Measurements from ENCODE around the gene RAI14. TPM values are rescaled to one million over a fixed set of nuclear protein-coding genes. Genes with fewer than 3 reads are reported as not detected.
A peak's percentile ranks its signal among the peaks of the same experiment; 100 is the strongest.

Gene RAI14
- polyA plus RNA-seq, 4 donors: 4.2 to 16.8 (median 7.6) TPM

- H3K27me3 ChIP-seq (ENCODE audit: control insufficient read depth in 3 of 3, insufficient read depth in 3 of 3, low read length in 3 of 3): no peaks in the 10 kb centered on the region
- no peak for DNase-seq
- no peaks in the 10 kb centered on the region for H3K36me3 ChIP-seq (ENCODE audit: control insufficient read depth in 3 of 3, insufficient read depth in 2 of 3, low read depth in 1 of 3, low read length in 3 of 3)
- H3K4me1 ChIP-seq (ENCODE audit: control insufficient read depth in 3 of 3, insufficient read depth in 2 of 3, low read depth in 1 of 3, low read length in 2 of 3): no peaks in the 10 kb centered on the region
- peaks cover 0 to 2% of the 10 kb centered on the region in 2 donors for H3K9me3 ChIP-seq (ENCODE audit: control insufficient read depth in 2 of 2, insufficient read depth in 1 of 2, low read depth in 1 of 2, low read length in 1 of 2)
- no peak for FAIRE-seq
- no peak overlapping the region for H3K4me3 ChIP-seq (ENCODE audit: low read depth in 1 of 3, low read length in 3 of 3)
- no peak overlapping the region for H3K27ac ChIP-seq (ENCODE audit: low read depth in 1 of 3, low read length in 2 of 3)
- WGBS, 3 donors: 42 to 76% (median 65%) methylated on average over 3 of the region's 3 CpGs
These were observed 188.0 kb downstream of the RAI14 start for GRCh38 chr5:34844106-34844505.

GRCh38 chr5:34844999-34845398, 188.9 kb downstream of the RAI14 start:
- no peak overlapping the region for H3K27ac ChIP-seq (ENCODE audit: low read depth in 1 of 3, low read length in 2 of 3)
- H3K4me1 ChIP-seq (ENCODE audit: control insufficient read depth in 3 of 3, insufficient read depth in 2 of 3, low read depth in 1 of 3, low read length in 2 of 3): no peaks in the 10 kb centered on the region
- no peak for FAIRE-seq
- no peak for DNase-seq
- H3K36me3 ChIP-seq (ENCODE audit: control insufficient read depth in 3 of 3, insufficient read depth in 2 of 3, low read depth in 1 of 3, low read length in 3 of 3): no peaks in the 10 kb centered on the region
- 62 to 66% (median 65%) methylated on average over 4 of the region's 4 CpGs for WGBS, 3 donors
- no peak overlapping the region for H3K4me3 ChIP-seq (ENCODE audit: low read depth in 1 of 3, low read length in 3 of 3)
- peaks cover 0 to 2% of the 10 kb centered on the region in 2 donors for H3K9me3 ChIP-seq (ENCODE audit: control insufficient read depth in 2 of 2, insufficient read depth in 1 of 2, low read depth in 1 of 2, low read length in 1 of 2)
- no peaks in the 10 kb centered on the region for H3K27me3 ChIP-seq (ENCODE audit: control insufficient read depth in 3 of 3, insufficient read depth in 3 of 3, low read length in 3 of 3)

- peaks cover 0 to 2% of the 10 kb centered on the region in 2 donors for H3K9me3 ChIP-seq (ENCODE audit: control insufficient read depth in 2 of 2, insufficient read depth in 1 of 2, low read depth in 1 of 2, low read length in 1 of 2)
- no peaks in the 10 kb centered on the region for H3K27me3 ChIP-seq (ENCODE audit: control insufficient read depth in 3 of 3, insufficient read depth in 3 of 3, low read length in 3 of 3)
- DNase-seq (no peak), FAIRE-seq (no peak)
- no peak overlapping the region for H3K4me3 ChIP-seq (ENCODE audit: low read depth in 1 of 3, low read length in 3 of 3)
- no peak overlapping the region for H3K27ac ChIP-seq (ENCODE audit: low read depth in 1 of 3, low read length in 2 of 3)
- H3K36me3 ChIP-seq (ENCODE audit: control insufficient read depth in 3 of 3, insufficient read depth in 2 of 3, low read depth in 1 of 3, low read length in 3 of 3): no peaks in the 10 kb centered on the region
- H3K4me1 ChIP-seq (ENCODE audit: control insufficient read depth in 3 of 3, insufficient read depth in 2 of 3, low read depth in 1 of 3, low read length in 2 of 3): no peaks in the 10 kb centered on the region
These were observed 190.9 kb downstream of the RAI14 start for GRCh38 chr5:34847056-34847455.

- FAIRE-seq (no peak), DNase-seq (no peak)
- 84 to 92% (median 91%) methylated on average over 4 of the region's 4 CpGs for WGBS, 3 donors
- Histone ChIP-seq H3K27ac (ENCODE audit: low read depth in 1 of 3, low read length in 2 of 3) (no peak overlapping the region), H3K9me3 (ENCODE audit: control insufficient read depth in 2 of 2, insufficient read depth in 1 of 2, low read depth in 1 of 2, low read length in 1 of 2) (peaks cover 0 to 2% of the 10 kb centered on the region in 2 donors), H3K4me1 (ENCODE audit: control insufficient read depth in 3 of 3, insufficient read depth in 2 of 3, low read depth in 1 of 3, low read length in 2 of 3) (no peaks in the 10 kb centered on the region), H3K36me3 (ENCODE audit: control insufficient read depth in 3 of 3, insufficient read depth in 2 of 3, low read depth in 1 of 3, low read length in 3 of 3) (no peaks in the 10 kb centered on the region), H3K4me3 (ENCODE audit: low read depth in 1 of 3, low read length in 3 of 3) (no peak overlapping the region), H3K27me3 (ENCODE audit: control insufficient read depth in 3 of 3, insufficient read depth in 3 of 3, low read length in 3 of 3) (no peaks in the 10 kb centered on the region)
These were observed 191.4 kb downstream of the RAI14 start for GRCh38 chr5:34847552-34847951.

GRCh38 chr5:34848230-34848629, 192.1 kb downstream of the RAI14 start:
- 50 to 73% (median 57%) methylated on average over 2 of the region's 2 CpGs for WGBS, 3 donors
- no peaks in the 10 kb centered on the region for H3K4me1 ChIP-seq (ENCODE audit: control insufficient read depth in 3 of 3, insufficient read depth in 2 of 3, low read depth in 1 of 3, low read length in 2 of 3)
- no peak overlapping the region for H3K27ac ChIP-seq (ENCODE audit: low read depth in 1 of 3, low read length in 2 of 3)
- no peaks in the 10 kb centered on the region for H3K27me3 ChIP-seq (ENCODE audit: control insufficient read depth in 3 of 3, insufficient read depth in 3 of 3, low read length in 3 of 3)
- DNase-seq: peak in 1 of 2 donors; percentile 21
- no peaks in the 10 kb centered on the region for H3K36me3 ChIP-seq (ENCODE audit: control insufficient read depth in 3 of 3, insufficient read depth in 2 of 3, low read depth in 1 of 3, low read length in 3 of 3)
- H3K9me3 ChIP-seq (ENCODE audit: control insufficient read depth in 2 of 2, insufficient read depth in 1 of 2, low read depth in 1 of 2, low read length in 1 of 2): peaks cover 0 to 2% of the 10 kb centered on the region in 2 donors
- no peak for FAIRE-seq
- H3K4me3 ChIP-seq (ENCODE audit: low read depth in 1 of 3, low read length in 3 of 3): no peak overlapping the region

GRCh38 chr5:34849253-34849652, 193.1 kb downstream of the RAI14 start:
- peaks cover 0 to 2% of the 10 kb centered on the region in 2 donors for H3K9me3 ChIP-seq (ENCODE audit: control insufficient read depth in 2 of 2, insufficient read depth in 1 of 2, low read depth in 1 of 2, low read length in 1 of 2)
- DNase-seq: no peak
- H3K4me3 ChIP-seq (ENCODE audit: low read depth in 1 of 3, low read length in 3 of 3): no peak overlapping the region
- no peaks in the 10 kb centered on the region for H3K27me3 ChIP-seq (ENCODE audit: control insufficient read depth in 3 of 3, insufficient read depth in 3 of 3, low read length in 3 of 3)
- no peak for FAIRE-seq
- no peaks in the 10 kb centered on the region for H3K36me3 ChIP-seq (ENCODE audit: control insufficient read depth in 3 of 3, insufficient read depth in 2 of 3, low read depth in 1 of 3, low read length in 3 of 3)
- no peaks in the 10 kb centered on the region for H3K4me1 ChIP-seq (ENCODE audit: control insufficient read depth in 3 of 3, insufficient read depth in 2 of 3, low read depth in 1 of 3, low read length in 2 of 3)
- H3K27ac ChIP-seq (ENCODE audit: low read depth in 1 of 3, low read length in 2 of 3): no peak overlapping the region
- 85 to 87% (median 86%) methylated on average over 3 of the region's 3 CpGs for WGBS, 3 donors

- H3K9me3 ChIP-seq (ENCODE audit: control insufficient read depth in 2 of 2, insufficient read depth in 1 of 2, low read depth in 1 of 2, low read length in 1 of 2): no peaks in the 10 kb centered on the region
- DNase-seq: no peak
- H3K36me3 ChIP-seq (ENCODE audit: control insufficient read depth in 3 of 3, insufficient read depth in 2 of 3, low read depth in 1 of 3, low read length in 3 of 3): no peaks in the 10 kb centered on the region
- H3K4me3 ChIP-seq (ENCODE audit: low read depth in 1 of 3, low read length in 3 of 3): no peak overlapping the region
- FAIRE-seq: no peak
- no peaks in the 10 kb centered on the region for H3K4me1 ChIP-seq (ENCODE audit: control insufficient read depth in 3 of 3, insufficient read depth in 2 of 3, low read depth in 1 of 3, low read length in 2 of 3)
- H3K27ac ChIP-seq (ENCODE audit: low read depth in 1 of 3, low read length in 2 of 3): no peak overlapping the region
- H3K27me3 ChIP-seq (ENCODE audit: control insufficient read depth in 3 of 3, insufficient read depth in 3 of 3, low read length in 3 of 3): no peaks in the 10 kb centered on the region
- 73 to 85% (median 84%) methylated on average over 4 of the region's 4 CpGs for WGBS, 3 donors
These were observed 198.5 kb downstream of the RAI14 start for GRCh38 chr5:34854459-34855174.

- Histone ChIP-seq H3K4me1 (ENCODE audit: control insufficient read depth in 3 of 3, insufficient read depth in 2 of 3, low read depth in 1 of 3, low read length in 2 of 3) (no peaks in the 10 kb centered on the region), H3K27ac (ENCODE audit: low read depth in 1 of 3, low read length in 2 of 3) (no peak overlapping the region), H3K27me3 (ENCODE audit: control insufficient read depth in 3 of 3, insufficient read depth in 3 of 3, low read length in 3 of 3) (no peaks in the 10 kb centered on the region), H3K36me3 (ENCODE audit: control insufficient read depth in 3 of 3, insufficient read depth in 2 of 3, low read depth in 1 of 3, low read length in 3 of 3) (no peaks in the 10 kb centered on the region), H3K4me3 (ENCODE audit: low read depth in 1 of 3, low read length in 3 of 3) (no peak overlapping the region), H3K9me3 (ENCODE audit: control insufficient read depth in 2 of 2, insufficient read depth in 1 of 2, low read depth in 1 of 2, low read length in 1 of 2) (no peaks in the 10 kb centered on the region)
- FAIRE-seq (no peak), DNase-seq (no peak)
- 82 to 87% (median 85%) methylated on average over 3 of the region's 3 CpGs for WGBS, 3 donors
These were observed 201.0 kb downstream of the RAI14 start for GRCh38 chr5:34857161-34857560.

- H3K9me3 ChIP-seq (ENCODE audit: control insufficient read depth in 2 of 2, insufficient read depth in 1 of 2, low read depth in 1 of 2, low read length in 1 of 2): no peaks in the 10 kb centered on the region
- H3K4me1 ChIP-seq (ENCODE audit: control insufficient read depth in 3 of 3, insufficient read depth in 2 of 3, low read depth in 1 of 3, low read length in 2 of 3): no peaks in the 10 kb centered on the region
- H3K27ac ChIP-seq (ENCODE audit: low read depth in 1 of 3, low read length in 2 of 3): no peak overlapping the region
- FAIRE-seq (no peak), DNase-seq (no peak)
- H3K27me3 ChIP-seq (ENCODE audit: control insufficient read depth in 3 of 3, insufficient read depth in 3 of 3, low read length in 3 of 3): no peaks in the 10 kb centered on the region
- H3K4me3 ChIP-seq (ENCODE audit: low read depth in 1 of 3, low read length in 3 of 3): no peak overlapping the region
- no peaks in the 10 kb centered on the region for H3K36me3 ChIP-seq (ENCODE audit: control insufficient read depth in 3 of 3, insufficient read depth in 2 of 3, low read depth in 1 of 3, low read length in 3 of 3)
- WGBS, 3 donors: 77 to 92% (median 89%) methylated on average over 1 of the region's 1 CpG
These were observed 201.8 kb downstream of the RAI14 start for GRCh38 chr5:34857894-34858293.

Measured in small intestine (tissue), 7 donors.